Activated naive CD4-positive, alpha-beta T cell treated with anti-CD3 and anti-CD28 coated beads, Interleukin-2, amount 50 U/mL, for 16 hours (primary cell): ENCODE data around the gene CMIP.

Experiments used
- DNase-seq: peaks from one replicate; pipeline ENCODE4 v3.0.0-alpha.2; 2020

The CMIP gene

DNA sequence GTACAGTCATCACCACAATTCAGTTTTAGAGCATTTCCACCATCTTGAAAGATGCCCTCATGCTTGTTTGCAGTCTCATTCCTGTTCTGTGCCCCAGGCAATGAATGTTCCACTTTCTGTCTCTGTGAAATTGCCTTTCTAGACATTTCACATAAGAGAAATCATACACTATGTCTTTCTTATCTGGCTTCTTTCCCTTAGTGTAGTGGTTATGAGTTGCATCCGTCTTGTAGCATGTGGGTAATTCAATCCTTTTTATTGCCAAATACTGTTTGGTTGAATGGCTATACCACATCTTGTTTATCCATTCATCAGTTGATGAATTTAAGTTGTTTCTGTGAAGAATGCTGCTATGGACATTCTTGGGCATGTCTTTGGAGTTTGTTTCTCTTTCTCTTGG, 202.0 kb downstream of the CMIP start:
- no peak for DNase-seq

DNA sequence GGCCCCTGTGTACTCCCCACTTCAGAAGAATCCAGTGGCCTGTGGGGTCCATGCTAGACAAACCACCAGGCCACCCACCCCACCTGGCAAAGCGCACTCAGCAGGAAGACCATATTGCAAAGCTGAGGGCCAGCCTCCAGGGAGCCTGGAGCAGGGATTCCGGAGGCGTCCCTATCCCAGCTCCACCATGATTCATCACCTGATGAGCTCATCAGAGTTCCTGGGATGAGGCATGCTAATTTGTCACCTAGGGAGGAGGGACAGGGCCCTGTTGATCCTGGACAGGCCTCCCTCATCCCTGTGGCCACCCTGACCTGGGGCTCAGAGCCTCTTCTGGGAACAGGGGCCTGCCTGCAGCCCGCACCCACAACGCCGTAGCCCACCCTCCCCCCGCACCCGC, 202.9 kb downstream of the CMIP start:
- DNase-seq, result no peak

DNA sequence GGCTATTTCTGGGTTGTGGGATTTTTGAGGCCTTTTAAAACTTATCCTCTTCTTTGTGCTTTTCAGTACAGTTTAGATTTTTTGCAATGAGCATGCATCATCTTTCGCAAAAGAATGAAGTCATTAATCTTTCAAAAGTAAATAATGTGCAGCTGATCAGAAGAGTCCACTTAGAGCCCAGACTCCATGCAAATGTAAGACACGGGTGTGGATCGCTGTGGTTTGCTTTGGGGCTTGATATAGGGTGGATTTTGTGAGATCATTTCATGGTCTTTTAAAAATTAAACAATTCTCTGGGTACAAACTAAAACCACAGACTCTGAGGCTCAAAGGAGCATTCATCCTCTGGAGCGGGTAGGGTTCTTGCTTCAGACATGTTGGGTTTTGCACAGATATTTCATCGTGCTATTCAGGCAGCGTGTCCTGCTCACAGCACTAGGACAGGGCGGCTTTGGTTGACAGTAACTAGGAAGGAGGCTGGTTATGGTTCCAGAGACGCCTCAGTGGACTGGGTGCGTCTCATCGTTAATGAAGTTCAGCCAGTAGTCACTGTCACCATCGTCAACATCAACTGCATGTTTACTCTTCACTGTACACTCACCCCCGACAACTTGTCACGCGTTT, 205.1 kb downstream of the CMIP start:
- DNase-seq, result no peak

DNA sequence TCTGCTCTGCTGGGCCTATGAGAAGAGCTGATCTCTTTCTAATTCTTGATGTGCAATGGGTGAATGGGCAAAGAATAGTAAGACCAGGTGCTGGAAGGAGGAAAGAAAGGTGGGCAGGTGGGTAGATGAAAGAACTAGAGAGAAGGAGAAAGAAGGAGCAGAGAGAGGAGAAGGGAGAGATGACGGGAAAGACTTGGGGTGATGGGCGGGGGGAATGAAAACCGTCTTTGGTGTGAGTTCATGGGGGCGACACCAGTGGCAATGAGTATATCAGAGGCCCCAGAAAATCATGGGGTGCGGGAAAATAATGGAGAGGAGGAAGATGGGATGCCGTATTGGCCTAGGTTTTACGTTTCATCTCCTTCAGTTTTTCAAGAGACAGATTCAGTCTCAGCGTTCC, 205.7 kb downstream of the CMIP start:
- no peak for DNase-seq

DNA sequence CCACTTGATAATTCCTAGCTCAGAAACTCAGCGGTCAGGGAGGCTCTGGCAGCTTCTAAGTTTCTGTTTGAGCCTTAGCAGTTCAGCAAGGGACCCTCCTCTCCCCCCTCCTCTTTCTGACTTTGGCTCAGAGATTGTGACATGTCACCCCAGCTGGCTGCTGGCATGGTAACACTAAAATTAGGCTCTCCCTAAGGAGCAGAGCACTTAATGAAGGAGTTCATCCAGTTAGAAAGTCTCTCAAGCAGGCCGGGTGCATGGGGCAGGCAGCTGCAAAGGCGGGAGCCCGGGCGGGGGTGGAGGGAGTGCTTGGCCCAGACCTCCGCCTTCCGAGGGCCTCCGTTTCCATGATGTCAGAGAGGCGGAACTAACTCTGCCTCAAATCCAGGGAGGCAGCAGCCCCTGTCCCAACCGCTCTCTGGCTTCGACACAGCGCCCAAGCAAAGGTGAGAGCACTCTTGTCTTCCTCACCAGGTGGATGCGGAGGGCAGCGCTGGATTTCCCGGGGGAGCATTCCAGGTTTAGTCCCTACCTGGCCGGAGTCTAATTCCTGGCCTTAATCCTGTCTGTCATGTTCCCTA, 206.5 kb downstream of the CMIP start:
- no peak for DNase-seq

DNA sequence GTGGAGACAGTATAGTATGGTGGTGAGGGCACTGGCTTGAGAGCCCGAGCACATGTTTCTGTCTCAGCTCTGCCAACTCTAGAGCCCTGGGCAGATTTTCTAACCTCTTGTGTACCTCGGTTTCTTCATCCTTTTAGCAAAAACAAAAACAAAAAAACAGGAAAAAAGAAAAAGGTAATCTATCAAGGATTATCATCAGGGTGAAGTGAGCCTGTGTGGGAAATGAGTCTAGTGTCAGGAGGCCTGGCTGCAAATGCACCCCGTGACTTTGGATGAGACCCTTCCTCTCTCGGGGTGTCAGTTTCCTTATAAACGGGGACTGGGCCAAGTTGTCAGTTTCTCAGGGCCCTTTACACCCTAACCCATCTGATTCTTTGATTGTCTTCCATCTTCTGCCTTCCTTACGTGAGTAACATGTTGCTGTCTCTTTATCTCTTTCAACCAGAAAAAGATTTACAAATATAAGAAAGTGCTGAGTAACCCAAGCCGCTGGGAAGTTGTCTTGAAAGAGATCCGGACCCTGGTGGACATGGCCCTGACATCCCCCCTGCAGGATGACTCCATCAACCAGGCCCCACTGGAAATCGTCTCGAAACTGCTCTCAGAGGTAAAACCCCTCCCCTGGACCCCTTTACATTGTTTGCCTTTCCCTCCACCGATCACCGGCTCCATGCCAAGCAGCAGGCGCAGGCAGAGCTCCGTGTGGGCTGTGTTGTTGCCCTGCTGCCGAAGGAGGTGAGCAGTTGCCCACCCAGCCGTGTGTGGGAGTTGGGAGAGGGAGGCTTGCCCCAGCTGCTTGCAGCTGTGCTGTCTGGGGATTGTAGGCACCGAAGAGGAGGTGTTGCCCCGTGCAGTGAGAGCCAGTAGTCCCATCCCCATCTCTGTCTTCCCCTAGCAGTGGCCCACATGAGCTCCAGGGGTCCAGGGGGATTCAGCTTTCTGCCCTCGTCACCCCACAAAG, 207.4 kb downstream of the CMIP start:
- DNase-seq, result no peak

DNA sequence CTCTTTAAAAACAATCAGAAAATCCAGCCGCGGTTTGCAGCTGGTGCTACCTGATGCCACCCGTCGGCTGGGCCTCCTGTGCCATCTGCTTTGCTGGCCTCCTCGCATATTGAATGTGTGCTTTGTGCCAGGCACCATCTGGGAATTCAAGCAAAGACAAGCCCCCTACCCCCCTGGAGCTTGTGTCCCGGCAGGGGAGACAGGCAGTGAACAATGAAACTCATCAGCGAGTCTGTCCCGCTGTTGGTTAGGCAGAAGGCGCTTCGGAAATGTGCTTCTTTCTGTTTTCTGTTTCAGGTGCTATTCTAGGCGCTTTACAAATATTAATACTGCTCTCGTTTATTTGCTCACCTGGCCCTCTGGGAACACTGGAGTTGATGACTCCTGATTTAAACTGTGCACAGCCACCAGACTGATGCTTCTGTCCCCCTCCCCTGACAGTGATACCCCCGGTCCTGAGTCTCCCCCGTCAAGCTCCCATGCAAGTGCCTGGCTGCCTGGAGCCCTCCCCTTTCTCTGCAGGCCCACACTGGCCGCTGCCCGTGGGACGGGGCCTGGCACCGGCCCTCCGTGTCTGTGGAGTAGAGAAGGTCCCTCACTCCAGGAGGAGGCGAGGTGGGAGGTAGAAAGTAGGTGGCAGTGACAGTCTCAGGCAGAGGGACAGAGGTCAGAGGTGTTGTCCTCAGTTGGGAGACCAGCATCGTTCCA, 208.3 kb downstream of the CMIP start:
- no peak for DNase-seq

DNA sequence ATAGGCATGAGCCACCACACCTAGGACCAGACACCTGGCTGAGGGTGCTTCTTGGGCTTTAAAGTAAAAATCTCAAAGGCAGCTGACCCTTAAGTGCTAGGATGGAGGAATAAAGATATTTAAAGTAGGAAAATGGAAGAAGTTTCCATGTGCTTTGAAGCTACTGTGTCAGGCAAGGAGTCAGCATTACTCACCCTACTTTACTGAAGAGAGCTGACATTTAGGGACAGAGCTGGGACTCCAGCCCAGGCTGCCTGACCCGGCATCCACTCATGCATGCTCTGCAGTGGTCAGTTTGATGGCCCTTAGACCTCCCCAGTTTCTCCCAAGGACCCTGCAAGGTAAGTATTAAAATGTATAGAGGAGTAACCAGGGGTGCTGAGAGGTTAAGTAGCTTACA, 209.7 kb downstream of the CMIP start:
- no peak for DNase-seq

DNA sequence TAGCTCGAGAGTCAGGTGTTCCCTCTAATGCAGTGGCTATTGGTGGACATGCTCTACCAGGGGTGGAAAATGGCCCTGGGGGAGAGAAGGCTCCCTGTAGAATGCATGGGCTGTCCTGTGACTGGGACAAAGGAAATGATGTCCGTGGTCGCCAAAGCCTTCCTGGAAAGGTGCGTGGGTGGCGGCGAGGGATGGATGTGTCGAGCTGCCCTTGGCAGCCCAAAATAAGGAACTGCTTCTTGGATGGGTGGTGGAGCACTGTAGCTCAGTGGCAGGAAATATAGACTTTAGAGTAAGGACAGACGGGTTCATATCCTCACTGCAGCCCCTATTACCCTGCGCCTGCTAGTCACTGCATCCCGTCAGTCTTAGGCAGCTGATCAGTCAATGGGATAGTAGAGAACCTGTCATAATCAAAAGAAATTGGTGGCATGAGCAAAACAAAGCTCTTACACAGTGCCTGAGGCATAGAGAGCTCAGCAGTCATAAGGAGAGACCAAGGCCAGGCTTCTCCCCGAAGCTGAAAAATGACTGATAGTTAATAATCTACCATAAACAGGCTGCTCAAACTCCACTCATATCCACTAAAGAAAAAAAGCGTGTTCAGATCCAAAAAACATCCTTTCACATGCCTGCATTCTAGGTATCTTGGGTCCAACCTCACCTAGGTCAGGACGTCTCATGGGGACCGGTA, 211.0 kb downstream of the CMIP start:
- no peak for DNase-seq

DNA sequence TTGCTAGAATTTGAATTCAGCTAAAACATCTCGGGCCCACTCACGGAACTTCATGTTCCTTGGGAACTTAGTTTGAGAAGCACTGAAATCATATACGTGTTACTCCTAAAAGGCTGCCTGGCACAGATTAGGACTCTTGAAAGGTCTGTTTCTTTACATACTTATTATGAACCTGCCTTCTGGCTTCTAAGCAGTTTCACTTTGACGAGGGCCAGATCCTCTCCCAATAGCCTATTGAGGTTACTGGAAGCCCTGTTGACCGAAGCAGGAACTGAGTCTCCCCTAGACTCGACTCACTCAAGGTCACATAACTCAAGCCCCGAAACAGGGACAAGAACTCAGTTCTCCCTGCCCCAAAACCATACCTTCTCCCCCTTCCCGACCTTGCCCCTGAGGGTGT, 212.6 kb downstream of the CMIP start:
- no peak for DNase-seq

DNA sequence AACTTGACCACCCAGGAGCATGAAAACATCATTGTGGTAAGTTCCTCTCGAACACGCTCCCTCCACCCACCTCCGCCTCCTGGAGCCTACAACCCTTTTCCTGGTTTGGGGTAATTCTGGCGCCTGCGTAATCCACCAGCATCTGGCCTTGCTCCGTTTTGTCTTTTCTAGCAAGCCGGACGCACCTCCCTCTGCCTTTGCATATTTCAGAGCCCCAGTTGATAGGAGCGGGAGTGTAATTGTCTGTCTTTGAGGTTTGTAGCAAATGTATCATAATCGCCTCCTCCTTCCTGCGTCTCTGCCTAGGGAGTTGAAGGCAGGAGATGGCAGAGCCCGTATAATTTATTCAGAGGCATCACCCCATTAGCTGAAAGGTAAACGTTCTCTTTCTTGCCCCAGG, 213.2 kb downstream of the CMIP start:
- DNase-seq, result no peak

DNA sequence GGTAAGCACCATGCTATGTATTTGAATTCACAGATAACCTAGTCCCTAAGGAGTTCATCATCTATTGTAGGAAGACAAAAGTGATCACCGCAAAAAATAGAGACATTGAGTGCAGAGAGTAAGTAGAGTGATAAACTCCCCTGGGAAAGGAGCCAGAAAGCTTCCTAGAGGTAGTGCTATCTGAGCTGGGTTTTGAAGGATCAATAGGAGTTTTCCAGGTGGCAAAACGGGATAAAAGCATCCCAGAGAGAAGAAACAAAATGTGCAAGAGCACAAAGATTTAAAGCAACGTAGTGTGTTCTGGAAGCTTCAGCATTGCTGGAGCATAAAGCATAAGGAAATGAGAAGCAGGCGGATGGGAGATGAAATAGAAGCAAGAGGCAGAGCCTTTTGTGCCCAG, 213.8 kb downstream of the CMIP start:
- no peak for DNase-seq

DNA sequence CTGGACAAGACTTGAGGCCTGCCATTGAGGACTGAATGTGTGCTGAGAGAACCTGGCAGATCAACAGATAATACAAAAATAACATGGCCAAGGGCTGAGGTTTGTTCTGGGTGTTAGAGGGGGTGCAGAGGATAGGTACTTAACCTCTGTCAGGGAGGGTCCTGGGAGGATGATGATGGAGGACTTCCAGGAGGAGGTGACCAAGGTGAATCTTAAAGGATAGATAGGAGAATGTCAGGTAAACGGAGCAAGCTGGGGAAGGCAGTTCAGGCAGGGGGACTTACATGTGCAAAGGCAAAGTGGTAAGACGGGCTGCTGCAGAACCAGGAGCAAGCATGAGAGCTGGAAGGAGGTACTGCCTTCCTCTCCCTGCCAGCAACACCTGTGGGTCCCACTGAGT, 214.6 kb downstream of the CMIP start:
- no peak for DNase-seq

DNA sequence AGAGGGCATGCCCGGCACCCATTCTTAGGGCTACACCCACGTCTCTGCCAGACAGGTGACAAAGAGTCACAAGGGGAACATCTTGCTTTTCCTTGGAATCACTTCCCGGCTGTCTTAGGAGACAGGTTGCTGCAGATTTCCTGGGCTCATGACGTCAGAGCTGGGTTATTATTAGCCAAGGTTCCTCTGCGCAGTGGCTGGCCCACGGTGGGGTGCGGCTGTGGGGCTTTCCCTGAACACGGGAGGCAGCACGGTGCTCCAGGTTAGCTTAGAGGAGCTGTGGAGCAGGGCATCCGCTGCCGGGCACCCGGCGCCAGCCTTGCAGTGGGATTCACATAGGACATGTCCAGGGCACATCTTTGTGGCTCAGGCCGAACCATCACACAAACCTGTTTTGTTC, 216.5 kb downstream of the CMIP start:
- DNase-seq, result no peak

DNA sequence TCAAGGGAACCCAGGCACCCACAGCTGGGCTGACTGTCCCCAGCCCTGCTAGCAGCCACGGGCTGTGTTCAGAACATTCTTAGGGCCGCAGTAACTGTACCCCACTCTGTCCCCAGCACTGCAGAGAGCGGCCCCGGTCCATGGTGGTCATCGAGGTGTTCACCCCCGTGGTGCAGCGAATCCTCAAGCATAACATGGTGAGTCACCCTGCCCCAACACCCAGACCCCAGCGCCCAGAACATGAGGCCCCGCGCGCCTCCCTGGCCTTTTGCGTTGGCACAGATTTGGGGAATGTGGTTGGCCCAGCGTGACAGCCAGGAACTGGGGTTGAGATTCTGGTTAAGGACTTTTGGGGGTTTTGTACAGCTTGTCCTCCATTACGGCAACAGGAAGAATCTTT, 219.5 kb downstream of the CMIP start:
- DNase-seq, result no peak

DNA sequence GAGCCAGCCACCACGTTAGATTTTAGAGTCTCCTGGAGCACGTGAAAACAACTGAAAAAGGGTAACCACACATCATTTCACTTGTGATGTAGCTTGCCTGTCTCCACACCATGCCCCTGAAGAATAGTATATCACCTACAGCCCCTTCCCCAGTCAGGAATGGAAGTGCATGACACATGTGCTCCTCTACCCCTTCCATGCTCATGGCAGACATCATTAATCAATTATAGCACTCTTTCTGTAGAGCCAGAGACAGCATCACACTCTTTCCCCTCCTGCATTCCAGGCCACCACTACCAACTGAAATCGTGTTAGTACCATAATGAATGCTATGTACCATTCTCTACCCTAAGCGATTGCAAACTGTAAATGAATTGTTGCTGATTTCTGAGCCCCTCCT, 221.0 kb downstream of the CMIP start:
- DNase-seq, result no peak

DNA sequence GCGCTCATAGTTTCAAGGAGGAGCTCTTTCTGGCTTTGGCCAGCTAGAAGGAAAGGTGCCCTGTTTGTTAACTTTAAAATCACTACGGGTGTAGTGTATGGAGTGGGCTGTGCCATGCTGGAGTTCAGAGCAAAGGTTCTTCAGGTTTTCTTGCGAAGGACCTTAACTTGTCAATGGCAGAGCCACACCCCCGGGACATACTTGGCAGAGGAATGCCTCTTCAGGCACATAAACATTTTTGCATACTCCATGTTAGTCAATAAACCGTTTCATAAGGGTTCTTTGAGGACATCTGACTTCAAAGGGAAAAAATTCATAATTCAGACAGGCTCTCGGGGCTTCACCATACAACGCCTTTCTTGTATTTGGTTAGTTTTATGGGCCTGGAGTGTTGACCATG, 221.5 kb downstream of the CMIP start:
- DNase-seq, result no peak

DNA sequence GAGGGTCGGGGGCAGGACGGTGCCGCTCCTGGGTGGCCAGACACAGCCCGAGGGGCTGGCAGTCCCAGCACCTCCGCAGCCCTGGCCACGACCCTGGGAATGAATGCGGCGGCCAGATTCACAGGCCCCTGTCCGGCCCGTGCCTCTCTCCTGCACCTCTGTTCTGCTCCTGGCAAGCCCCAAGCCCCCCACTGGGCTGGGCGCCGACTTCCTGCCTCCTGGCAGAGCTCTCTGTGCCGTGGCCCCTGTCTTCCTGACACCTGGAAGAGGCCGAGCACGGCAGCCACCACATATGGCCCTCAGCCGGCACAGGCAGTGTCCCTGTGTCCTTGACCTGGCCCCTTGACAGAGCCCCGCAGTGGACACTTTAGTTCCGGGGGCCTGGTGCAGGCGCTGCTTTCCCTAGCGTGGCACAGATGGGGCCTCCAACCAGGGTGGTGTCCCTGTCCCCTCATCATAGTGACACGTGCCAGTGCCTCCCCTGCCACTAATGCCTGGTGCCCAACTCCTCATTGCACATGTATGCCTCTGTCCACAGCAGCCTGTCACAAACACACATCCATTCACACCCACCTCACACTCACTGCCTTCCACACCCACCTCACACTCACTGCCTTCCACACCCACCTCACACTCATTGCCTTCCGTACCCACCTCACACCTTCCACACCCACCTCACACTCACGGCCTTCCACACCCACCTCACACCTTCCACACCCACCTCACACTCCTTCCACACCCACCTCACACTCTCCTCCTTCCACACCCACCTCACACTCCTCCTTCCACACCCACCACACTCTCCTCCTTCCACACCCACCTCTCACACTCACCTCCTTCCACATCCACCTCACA, 223.9 kb downstream of the CMIP start:
- no peak for DNase-seq

DNA sequence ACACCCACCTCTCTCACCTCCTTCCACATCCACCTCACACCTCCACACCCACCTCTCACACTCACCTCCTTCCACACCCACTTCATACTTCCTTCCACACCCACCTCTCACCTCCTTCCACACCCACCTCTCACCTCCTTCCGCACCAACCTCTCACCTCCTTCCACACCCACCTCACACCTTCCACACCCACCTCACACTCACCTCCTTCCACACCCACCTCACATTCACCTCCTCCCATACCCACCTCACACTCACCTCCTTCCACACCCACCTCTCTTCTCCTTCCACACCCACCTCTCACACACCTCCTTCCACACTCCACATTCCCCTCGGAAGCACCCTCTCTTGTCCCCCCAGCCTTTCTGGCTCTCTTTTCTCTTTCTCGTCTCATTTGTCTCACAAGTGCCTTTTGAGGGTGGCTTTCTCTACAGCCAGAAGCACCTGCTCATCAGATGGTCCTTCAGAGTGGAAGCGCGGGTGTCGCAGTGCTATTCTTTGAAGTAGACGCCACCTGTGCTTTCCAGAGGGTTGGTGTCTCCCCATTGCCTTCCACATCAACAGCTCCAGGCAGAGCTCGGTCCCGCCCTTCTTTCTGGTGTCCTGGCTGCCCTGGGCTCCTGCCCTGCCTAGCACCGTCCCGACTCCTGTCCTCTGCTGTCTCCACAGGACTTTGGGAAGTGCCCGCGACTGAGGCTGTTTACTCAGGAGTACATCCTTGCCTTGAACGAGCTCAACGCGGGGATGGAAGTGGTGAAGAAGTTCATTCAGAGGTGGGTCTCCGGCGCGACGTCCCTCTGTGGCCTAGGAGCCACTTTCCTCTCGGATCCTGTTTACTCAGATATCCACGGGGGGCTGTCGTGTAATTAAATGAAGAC, 225.1 kb downstream of the CMIP start:
- no peak for DNase-seq

DNA sequence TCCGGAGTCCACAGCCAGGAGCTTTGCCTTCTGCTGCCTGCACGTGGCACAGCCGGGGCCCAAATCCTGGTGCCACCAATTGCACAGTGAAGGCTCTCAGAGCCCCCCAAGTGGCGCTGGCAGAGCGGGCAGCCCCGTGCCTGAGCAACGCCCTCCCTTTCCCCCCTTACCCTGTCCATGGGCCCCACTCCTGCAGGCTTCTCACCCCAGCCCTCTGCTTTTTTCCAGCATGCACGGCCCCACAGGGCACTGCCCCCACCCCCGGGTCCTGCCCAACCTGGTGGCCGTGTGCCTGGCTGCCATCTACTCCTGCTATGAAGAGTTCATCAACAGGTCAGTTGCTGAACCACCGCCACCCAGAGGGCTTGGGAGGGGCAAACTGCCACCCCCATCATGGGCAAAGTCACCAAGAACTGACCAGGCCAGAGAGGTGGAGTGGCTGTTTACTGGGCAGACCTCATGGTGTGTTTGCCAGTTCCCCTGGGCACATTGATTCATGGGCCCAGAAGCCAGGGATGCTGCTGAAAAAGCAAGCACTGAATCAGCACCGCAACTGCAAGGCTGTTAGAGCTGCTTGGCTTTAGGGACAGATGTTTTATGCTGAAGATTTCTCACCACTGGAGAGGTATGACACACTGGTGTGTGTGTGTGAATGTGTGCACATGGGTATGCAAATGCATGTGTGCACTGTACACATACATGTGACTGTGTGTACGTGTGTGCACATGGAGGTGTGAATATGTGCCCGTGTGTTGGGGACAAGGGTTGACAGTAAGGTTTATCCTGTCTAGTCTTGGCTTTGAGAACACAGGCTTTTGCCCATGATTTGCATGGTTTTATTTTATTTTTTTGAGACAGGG, 227.4 kb downstream of the CMIP start:
- DNase-seq, result no peak
